RWPE1 (cell line): ENCODE measurements around the gene MRPL22.
"Not testable (repeated sequence)": the region's sequence is repeated elsewhere in the genome, so short reads cannot be mapped to it uniquely, and the experiment has no call there.

Source experiments
- CTCF ChIA-PET: fragments of 350-600 bp; sonication (Branson Sonifier 250); formaldehyde crosslinking; extraction: SDS; loops from one replicate; lab custom pipeline; 2021; lab: Yijun Ruan, JAX
- POLR2A ChIA-PET: fragments of 400-600 bp; formaldehyde crosslinking; extraction: SDS; loops from one replicate; lab custom pipeline; 2020; ENCODE audit warnings: antibody characterized with exemption; ENCODE audit not compliant: low non-redundant PET; lab: Yijun Ruan, JAX
- DNase-seq: peaks from one replicate; pipeline ENCODE4 v3.0.0; 2012; ENCODE audit warnings: low spot score
- H3K27ac ChIP-seq: fragments of 450-650 bp; 2 replicates; pipeline ENCODE4 v1.5.1; 2017
- CTCF ChIP-seq: fragments of 450-650 bp; conservative IDR thresholded peaks from 2 replicates; pipeline ENCODE4 v1.5.1; 2017; ENCODE audit warnings: low read depth, mild to moderate bottlenecking

The MRPL22 gene

GRCh38 chr5:154898210-154898609 is 42.7 kb upstream of the MRPL22 start:
- H3K27ac ChIP-seq = no peak overlapping the region
- no peak for TF ChIP-seq CTCF
- POLR2A ChIA-PET = no interaction called here
- CTCF ChIA-PET = no interaction called here
- no peak for DNase-seq

- no peak overlapping the region for H3K27ac ChIP-seq
- DNase-seq = no peak
- no peak for TF ChIP-seq CTCF
- CTCF ChIA-PET = no interaction called here
- POLR2A ChIA-PET = no interaction called here
Measured at GRCh38 chr5:154899151-154899816, 41.6 kb upstream of the MRPL22 start.

- no peak overlapping the region for H3K27ac ChIP-seq
- no peak for TF ChIP-seq CTCF
- DNase-seq = no peak
- ChIA-PET CTCF (no interaction called here), POLR2A (no interaction called here)
Measured at GRCh38 chr5:154900066-154900465, 40.8 kb upstream of the MRPL22 start.

- DNase-seq = no peak
- H3K27ac ChIP-seq = no peak overlapping the region
- TF ChIP-seq CTCF = no peak
- CTCF ChIA-PET = no interaction called here
- POLR2A ChIA-PET = no interaction called here
Measured at GRCh38 chr5:154901276-154901675, 39.6 kb upstream of the MRPL22 start.

GRCh38 chr5:154901913-154902312 is 39.0 kb upstream of the MRPL22 start:
- CTCF ChIA-PET = interaction anchor here (0.6 to 1.0 kb wide), 2 partner anchors 8 to 381 kb away, joined by 3 read pairs; no protein-coding TSS in a partner anchor
- POLR2A ChIA-PET = no interaction called here
- no peak for DNase-seq
- H3K27ac ChIP-seq = no peak overlapping the region
- TF ChIP-seq CTCF = no peak

GRCh38 chr5:154905601-154906000 is 35.3 kb upstream of the MRPL22 start:
- POLR2A ChIA-PET, CTCF ChIA-PET: not testable (repeated sequence)

GRCh38 chr5:154916874-154917273 is 24.0 kb upstream of the MRPL22 start:
- ChIA-PET CTCF (interaction anchor here (0.6 to 0.7 kb wide), 3 partner anchors 13 to 25 kb away, joined by 3 to 7 read pairs (median 4); no protein-coding TSS in a partner anchor), POLR2A (no interaction called here)
- no peak for DNase-seq
- no peak for TF ChIP-seq CTCF
- H3K27ac ChIP-seq = no peak overlapping the region

More at GRCh38 chr5:154905601-154906000, 35.3 kb upstream of the MRPL22 start:
- not testable (repeated sequence) for H3K27ac ChIP-seq, DNase-seq
